ENCODE data around the gene LDLRAD4.

LDLRAD4 gene

GRCh38 chr18:13246591-13246990, 28.0 kb downstream of the LDLRAD4 start:
- DNase-seq, result no peak
- intact Hi-C loops (cut with DNase I; ENCODE audit: low total_unique reads), result no loop called here
- Histone ChIP-seq H3K9me3 (no peaks in the 10 kb centered on the region), H3K4me3 (no peak overlapping the region), H3K36me3 (peaks cover 0 to 11% (median 5%) of the 10 kb centered on the region in 3 donors), H3K27ac (no peak overlapping the region), H3K4me1 (peaks cover 0 to 3% (median 0%) of the 10 kb centered on the region in 4 donors), H3K27me3 (no peaks in the 10 kb centered on the region)
- TF ChIP-seq, protein P1, sequence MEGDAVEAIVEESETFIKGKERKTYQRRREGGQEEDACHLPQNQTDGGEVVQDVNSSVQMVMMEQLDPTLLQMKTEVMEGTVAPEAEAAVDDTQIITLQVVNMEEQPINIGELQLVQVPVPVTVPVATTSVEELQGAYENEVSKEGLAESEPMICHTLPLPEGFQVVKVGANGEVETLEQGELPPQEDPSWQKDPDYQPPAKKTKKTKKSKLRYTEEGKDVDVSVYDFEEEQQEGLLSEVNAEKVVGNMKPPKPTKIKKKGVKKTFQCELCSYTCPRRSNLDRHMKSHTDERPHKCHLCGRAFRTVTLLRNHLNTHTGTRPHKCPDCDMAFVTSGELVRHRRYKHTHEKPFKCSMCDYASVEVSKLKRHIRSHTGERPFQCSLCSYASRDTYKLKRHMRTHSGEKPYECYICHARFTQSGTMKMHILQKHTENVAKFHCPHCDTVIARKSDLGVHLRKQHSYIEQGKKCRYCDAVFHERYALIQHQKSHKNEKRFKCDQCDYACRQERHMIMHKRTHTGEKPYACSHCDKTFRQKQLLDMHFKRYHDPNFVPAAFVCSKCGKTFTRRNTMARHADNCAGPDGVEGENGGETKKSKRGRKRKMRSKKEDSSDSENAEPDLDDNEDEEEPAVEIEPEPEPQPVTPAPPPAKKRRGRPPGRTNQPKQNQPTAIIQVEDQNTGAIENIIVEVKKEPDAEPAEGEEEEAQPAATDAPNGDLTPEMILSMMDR (IDR thresholded peaks at IDR 0.05), result no peak

DNA sequence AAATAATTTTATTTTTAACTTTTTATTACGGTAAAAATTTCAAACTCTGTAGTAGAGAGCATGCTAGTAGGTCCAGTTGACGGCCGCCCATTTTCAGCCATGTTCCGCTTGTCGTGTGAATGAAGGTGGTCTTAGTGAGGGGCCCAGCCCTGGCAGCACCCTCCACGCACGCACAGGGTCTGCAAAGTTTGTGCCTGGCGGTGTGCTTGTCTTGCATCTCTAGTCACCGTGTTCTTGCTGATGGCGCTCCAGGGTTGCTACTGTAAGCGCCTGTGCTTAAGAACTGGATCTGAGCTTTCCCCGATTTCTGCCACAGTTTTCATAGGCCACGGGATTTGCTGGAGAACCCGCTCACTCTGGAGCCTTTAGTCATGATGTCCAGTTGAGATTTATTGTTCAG, 28.9 kb downstream of the LDLRAD4 start:
- intact Hi-C loops (cut with DNase I; ENCODE audit: low total_unique reads), result no loop called here
- H3K4me1 ChIP-seq, result peaks cover 0 to 3% (median 0%) of the 10 kb centered on the region in 4 donors
- peaks cover 0 to 11% (median 5%) of the 10 kb centered on the region in 3 donors for H3K36me3 ChIP-seq
- DNase-seq, result peak in 1 of 2 donors; percentile 13
- H3K4me3 ChIP-seq, result no peak overlapping the region
- no peaks in the 10 kb centered on the region for H3K9me3 ChIP-seq
- no peaks in the 10 kb centered on the region for H3K27me3 ChIP-seq
- no peak overlapping the region for H3K27ac ChIP-seq
- TF ChIP-seq, protein P1 (IDR thresholded peaks at IDR 0.05), result no peak

DNA sequence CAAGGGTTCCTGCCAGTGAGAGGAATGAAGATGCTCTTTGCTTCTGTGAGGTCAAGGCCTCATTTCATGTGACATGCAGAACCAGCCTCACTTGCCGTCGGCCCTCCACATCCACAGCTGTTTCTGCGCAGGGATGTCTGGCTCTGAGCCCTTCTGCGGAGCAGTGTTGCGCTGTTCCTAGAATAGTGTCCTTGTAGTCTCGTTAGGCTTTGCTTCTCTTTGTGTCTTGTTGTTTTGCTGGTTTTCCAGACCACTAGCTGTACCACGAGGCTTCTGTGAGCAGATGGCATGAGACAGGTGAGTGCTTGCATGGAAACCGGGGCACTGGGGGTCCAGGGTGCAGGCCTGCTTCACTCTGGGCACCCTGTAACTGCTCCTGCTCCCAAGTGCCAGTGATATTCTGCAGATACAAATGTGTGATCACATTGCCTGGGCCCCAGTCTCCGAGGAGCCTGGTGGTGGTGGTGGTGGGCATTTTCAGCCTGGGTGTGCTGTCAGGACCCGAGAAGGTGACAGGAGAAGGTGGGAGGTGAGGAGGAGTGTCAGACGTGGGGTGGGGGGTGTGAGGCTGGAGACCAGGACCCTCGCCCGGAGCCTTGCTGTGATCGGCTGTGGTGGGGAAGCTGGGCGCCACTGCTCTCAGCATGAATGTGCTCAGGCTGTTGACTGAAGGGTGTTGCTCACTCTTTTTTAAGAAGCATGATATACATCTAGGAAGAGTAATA, 34.3 kb downstream of the LDLRAD4 start:
- H3K36me3 ChIP-seq, result no peaks in the 10 kb centered on the region
- peak; percentile 5 to 34 for DNase-seq
- H3K27ac ChIP-seq, result no peak overlapping the region
- H3K4me1 ChIP-seq, result peaks cover 0 to 6% (median 0%) of the 10 kb centered on the region in 4 donors
- no peak overlapping the region for H3K4me3 ChIP-seq
- H3K27me3 ChIP-seq, result no peaks in the 10 kb centered on the region
- TF ChIP-seq, protein P1 (IDR thresholded peaks at IDR 0.05), result no peak
- intact Hi-C loops (cut with DNase I; ENCODE audit: low total_unique reads), result no loop called here
- no peaks in the 10 kb centered on the region for H3K9me3 ChIP-seq

DNA sequence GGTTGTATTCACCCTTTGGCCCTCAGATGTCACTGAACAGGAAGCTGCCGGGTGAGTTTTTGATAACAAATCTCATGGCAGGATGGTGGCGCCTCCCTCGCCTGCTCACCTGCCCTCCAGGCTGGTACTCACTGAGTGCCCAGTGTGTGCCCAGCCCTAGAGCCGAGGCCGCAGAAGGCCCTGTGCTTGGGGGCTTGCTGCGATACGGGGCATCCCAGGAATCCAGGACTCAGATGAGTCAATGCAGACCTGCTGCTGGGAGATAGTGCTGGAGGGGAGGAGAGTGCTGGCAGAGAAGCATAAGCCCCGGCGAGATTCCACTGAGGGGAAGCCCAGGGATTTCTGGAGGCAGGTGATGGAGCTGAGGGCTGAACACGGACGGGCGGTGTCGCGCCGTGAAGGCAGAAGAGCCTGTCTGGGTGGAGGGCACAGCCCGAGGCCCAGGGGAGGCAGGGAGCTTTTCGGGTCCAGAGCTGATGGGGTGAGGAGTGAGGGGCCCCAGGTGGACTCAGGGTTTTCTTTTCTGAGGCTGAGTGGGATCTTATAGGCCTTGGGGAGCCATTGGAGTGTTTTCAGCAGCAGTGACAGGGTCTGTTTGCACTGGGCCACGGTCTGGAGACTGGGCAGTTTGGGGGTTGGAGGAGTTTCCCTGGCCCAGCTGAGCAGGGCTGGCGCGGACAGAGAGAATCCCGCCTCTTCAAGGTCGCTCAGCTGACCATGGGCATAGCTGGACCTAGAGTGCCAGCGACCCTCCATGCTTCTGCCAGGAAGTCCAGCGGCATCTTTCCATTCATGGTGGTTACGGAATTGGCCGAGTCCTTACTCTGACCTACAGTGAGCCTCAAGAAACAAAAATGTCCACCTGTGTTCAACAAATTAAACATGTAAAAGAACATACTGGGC, 35.5 kb downstream of the LDLRAD4 start:
- intact Hi-C loops (cut with DNase I; ENCODE audit: low total_unique reads), result no loop called here

More for the DNA sequence above, 35.5 kb downstream of the LDLRAD4 start:
- Histone ChIP-seq H3K4me1 (peaks cover 0 to 11% (median 7%) of the 10 kb centered on the region in 4 donors), H3K9me3 (no peaks in the 10 kb centered on the region), H3K27me3 (no peaks in the 10 kb centered on the region), H3K4me3 (no peak overlapping the region), H3K36me3 (no peaks in the 10 kb centered on the region), H3K27ac (no peak overlapping the region)
- peak; percentile 15 to 46 for DNase-seq
- TF ChIP-seq, protein P1 (IDR thresholded peaks at IDR 0.05), result no peak

Measured in tibial artery (tissue), 4 donors.